ENCODE results near the gene FCGR3A.

DNA sequence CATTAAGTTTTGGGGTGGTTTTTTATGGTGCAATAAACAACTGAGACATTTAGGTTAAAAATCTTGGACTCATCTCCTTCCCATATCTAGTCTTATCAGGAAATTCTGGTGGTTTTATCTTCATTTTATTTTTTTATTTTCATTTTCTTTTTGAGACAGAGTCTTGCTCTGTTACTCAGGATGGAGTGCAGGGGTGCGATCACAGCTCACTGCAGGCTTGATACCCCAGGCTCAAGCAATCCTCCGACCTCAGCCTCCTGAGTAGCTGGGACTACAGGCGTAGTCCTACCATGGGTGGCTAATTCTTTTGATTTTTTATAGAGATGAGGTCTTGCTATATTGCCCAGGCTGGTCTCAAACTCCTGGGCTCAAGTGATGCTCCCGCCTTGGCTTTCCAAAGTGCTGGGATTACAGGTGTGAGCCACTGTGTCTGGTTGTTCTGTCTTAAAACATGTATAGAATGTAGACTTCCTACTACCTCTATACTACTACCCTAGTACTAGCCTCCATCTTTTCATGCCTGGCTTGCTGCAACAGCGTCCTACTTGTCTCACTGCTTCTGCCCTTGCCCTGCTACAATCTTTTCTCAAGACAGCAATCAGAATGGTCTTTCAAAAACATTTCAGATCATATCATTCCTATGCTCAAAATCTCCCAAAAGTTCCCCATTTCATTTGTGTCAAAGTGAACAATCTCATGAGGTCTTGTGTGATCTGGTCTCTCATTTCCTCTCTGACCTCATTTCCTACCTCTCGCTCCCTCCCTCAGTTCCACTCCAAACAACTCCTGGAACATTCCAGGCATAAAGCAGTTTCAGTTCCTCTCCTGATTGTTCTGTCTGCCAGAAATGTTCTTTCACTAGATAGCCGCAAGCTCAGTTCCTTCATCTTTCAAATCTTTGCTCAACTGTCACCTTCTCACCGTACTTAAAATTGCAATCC is 50.2 kb downstream of the FCGR3A start:
- TF ChIP-seq TEAD4 (IDR thresholded peaks at IDR 0.05; ENCODE audit: low read depth, low read length), result no peak
- TF ChIP-seq PHF8 (conservative IDR thresholded peaks at IDR 0.05; ENCODE audit: low read depth, low read length), result no peak
- no peak for TF ChIP-seq SRF (IDR thresholded peaks at IDR 0.05; ENCODE audit: low read depth, low read length)
- TF ChIP-seq, protein P1, sequence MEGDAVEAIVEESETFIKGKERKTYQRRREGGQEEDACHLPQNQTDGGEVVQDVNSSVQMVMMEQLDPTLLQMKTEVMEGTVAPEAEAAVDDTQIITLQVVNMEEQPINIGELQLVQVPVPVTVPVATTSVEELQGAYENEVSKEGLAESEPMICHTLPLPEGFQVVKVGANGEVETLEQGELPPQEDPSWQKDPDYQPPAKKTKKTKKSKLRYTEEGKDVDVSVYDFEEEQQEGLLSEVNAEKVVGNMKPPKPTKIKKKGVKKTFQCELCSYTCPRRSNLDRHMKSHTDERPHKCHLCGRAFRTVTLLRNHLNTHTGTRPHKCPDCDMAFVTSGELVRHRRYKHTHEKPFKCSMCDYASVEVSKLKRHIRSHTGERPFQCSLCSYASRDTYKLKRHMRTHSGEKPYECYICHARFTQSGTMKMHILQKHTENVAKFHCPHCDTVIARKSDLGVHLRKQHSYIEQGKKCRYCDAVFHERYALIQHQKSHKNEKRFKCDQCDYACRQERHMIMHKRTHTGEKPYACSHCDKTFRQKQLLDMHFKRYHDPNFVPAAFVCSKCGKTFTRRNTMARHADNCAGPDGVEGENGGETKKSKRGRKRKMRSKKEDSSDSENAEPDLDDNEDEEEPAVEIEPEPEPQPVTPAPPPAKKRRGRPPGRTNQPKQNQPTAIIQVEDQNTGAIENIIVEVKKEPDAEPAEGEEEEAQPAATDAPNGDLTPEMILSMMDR (IDR thresholded peaks at IDR 0.05; ENCODE audit: control extremely low read depth in 1 of 3, insufficient read depth in 1 of 3, low read depth in 1 of 3, low read length in 3 of 3), result no peak

Data from H1 (cell line).